ENCODE data around the gene PRKD2. TPM values are rescaled to one million over a fixed set of nuclear protein-coding genes. Genes with fewer than 3 reads are reported as not detected.

PRKD2 gene
- total and polyA plus RNA-seq, 8 donors, result 7.0 to 50.6 (median 26.3) TPM

- Histone ChIP-seq H3K36me3 (no peaks in the 10 kb centered on the region), H3K27ac (peak within 1 kb of the TSS; percentile 58 to 90 (median 80)), H3K9me3 (no peaks in the 10 kb centered on the region), H3K4me3 (peak within 1 kb of the TSS; percentile 57 to 70 (median 64)), H3K27me3 (peaks cover 0 to 32% (median 23%) of the 10 kb centered on the region in 3 donors), H3K4me1 (peaks cover 27 to 40% (median 34%) of the 10 kb centered on the region in 4 donors)
- peak; percentile 100 for DNase-seq
- TF ChIP-seq CTCF (IDR thresholded peaks at IDR 0.05) (peak in 1 of 7 experiments; percentile 35), POLR2AphosphoS5 (IDR thresholded peaks at IDR 0.05) (peak in 2 of 3 donors; percentile 71 to 89), EP300 (IDR thresholded peaks at IDR 0.05) (no peak), POLR2A (IDR thresholded peaks at IDR 0.05) (no peak)
- intact Hi-C loops (cut with DNase I; ENCODE audit: low total_unique reads), result loop anchor here (5.0 kb wide), 1 partner anchor 49 kb away; no protein-coding TSS in a partner anchor
- 0 to 1% (median 0%) methylated on average over 11 to 61 of the region's 61 CpGs for WGBS, 5 donors
Observed at GRCh38 chr19:46661020-46661731, 55.7 kb downstream of the PRKD2 start, which contains the start of gene DACT3. TSS of gene DACT3 (minus strand) at chr19:46661182. CDS start at chr19:46661064, 118 bp downstream.

- DNase-seq, result peak in 1 of 2 donors; percentile 73
- H3K4me1 ChIP-seq, result peaks cover 27 to 40% (median 34%) of the 10 kb centered on the region in 4 donors
- no peaks in the 10 kb centered on the region for H3K9me3 ChIP-seq
- no peak for TF ChIP-seq POLR2AphosphoS5 (IDR thresholded peaks at IDR 0.05)
- no peak for TF ChIP-seq EP300 (IDR thresholded peaks at IDR 0.05)
- TF ChIP-seq POLR2A (IDR thresholded peaks at IDR 0.05), result no peak
- TF ChIP-seq CTCF (IDR thresholded peaks at IDR 0.05), result no peak
- intact Hi-C loops (cut with DNase I; ENCODE audit: low total_unique reads), result loop anchor here (5.0 kb wide), 1 partner anchor 48 kb away; no protein-coding TSS in a partner anchor
- 0 to 1% (median 0%) methylated on average over 4 to 40 of the region's 40 CpGs for WGBS, 5 donors
- H3K4me3 ChIP-seq, result peak overlapping the region; percentile 57 to 70 (median 64)
- H3K27me3 ChIP-seq, result peaks cover 0 to 32% (median 23%) of the 10 kb centered on the region in 3 donors
- peak overlapping the region; percentile 53 to 90 (median 77) for H3K27ac ChIP-seq
- H3K36me3 ChIP-seq, result no peaks in the 10 kb centered on the region
Observed at GRCh38 chr19:46660551-46661019, 56.3 kb downstream of the PRKD2 start.

GRCh38 chr19:46660008-46660517, 56.9 kb downstream of the PRKD2 start:
- Histone ChIP-seq H3K4me1 (peaks cover 27 to 42% (median 36%) of the 10 kb centered on the region in 4 donors), H3K4me3 (peak overlapping the region; percentile 57 to 70 (median 64)), H3K27ac (peak overlapping the region; percentile 53 to 90 (median 77)), H3K9me3 (no peaks in the 10 kb centered on the region), H3K36me3 (no peaks in the 10 kb centered on the region), H3K27me3 (peaks cover 0 to 32% (median 23%) of the 10 kb centered on the region in 3 donors)
- TF ChIP-seq POLR2A (IDR thresholded peaks at IDR 0.05) (no peak), CTCF (IDR thresholded peaks at IDR 0.05) (no peak), POLR2AphosphoS5 (IDR thresholded peaks at IDR 0.05) (no peak), EP300 (IDR thresholded peaks at IDR 0.05) (no peak)
- intact Hi-C loops (cut with DNase I; ENCODE audit: low total_unique reads), result loop anchor here (5.0 kb wide), 1 partner anchor 48 kb away; no protein-coding TSS in a partner anchor
- DNase-seq, result peak in 1 of 2 donors; percentile 85
- WGBS, 5 donors, result 2 to 5% (median 4%) methylated on average over 11 to 14 of the region's 14 CpGs
